Liver (tissue), 3 donors: ENCODE data around the gene ATP5MC3.
"Not testable (repeated sequence)": the region's sequence is repeated elsewhere in the genome, so short reads cannot be mapped to it uniquely, and the experiment has no call there.

Experiments used
- EGR1 ChIP-seq, 2 donors: IDR thresholded peaks; 2 replicates each; pipeline ENCODE4 v1.6.1; 2016 to 2018; ENCODE audit warnings: antibody characterized with exemption in 2 of 2, low read depth in 2 of 2
- RXRA ChIP-seq, 2 donors: IDR thresholded peaks; 2 replicates each; pipeline ENCODE4 v1.6.1; 2017 to 2018; ENCODE audit warnings: antibody characterized with exemption in 2 of 2, mild to moderate bottlenecking in 1 of 2
- SP1 ChIP-seq: IDR thresholded peaks from 2 replicates; pipeline ENCODE4 v1.6.1; 2018; ENCODE audit warnings: antibody characterized with exemption, mild to moderate bottlenecking
- TAF1 ChIP-seq: conservative IDR thresholded peaks from 2 replicates; pipeline ENCODE4 v1.6.1; 2016; ENCODE audit warnings: antibody characterized with exemption, mild to moderate bottlenecking
- TF ChIP-seq, protein P1 (sequence below): fragments of 150-350 bp; IDR thresholded peaks from 2 replicates; pipeline ENCODE4 v1.5.1; 2017; ENCODE audit warnings: improper control_type of control experiment, low read depth, low read length; ENCODE audit not compliant: missing input control
- TF ChIP-seq, protein P2 (sequence below): IDR thresholded peaks from 2 replicates; pipeline ENCODE4 v1.6.1; 2016; ENCODE audit warnings: antibody characterized with exemption, mild to moderate bottlenecking
- TF ChIP-seq, protein P3 (sequence below): IDR thresholded peaks from 2 replicates; pipeline ENCODE4 v1.6.1; 2016; ENCODE audit warnings: antibody characterized with exemption
- donor health status: healthy.
- donor health status: healthy.

DNA sequence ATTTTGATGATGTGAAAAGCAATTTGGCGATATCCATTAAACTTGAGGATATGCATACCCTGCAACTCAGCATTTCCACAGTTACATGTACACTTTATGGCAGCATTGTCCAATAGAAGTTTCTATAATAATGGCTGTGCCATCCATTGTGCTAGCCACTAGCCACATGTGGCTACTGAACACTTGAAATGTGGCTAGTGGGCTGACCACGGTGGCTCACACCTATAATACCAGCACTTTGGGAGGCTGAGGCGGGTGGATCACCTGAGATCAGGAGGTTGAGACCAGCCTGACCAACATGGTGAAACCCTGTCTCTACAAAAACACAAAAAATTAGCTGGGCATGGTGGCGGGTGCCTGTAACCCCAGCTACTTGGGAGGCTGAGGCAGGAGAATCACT is 47.1 kb upstream of the ATP5MC3 start:
- not testable (repeated sequence) for TF ChIP-seq TAF1; RXRA (IDR thresholded peaks at IDR 0.05); EGR1 (IDR thresholded peaks at IDR 0.05; ENCODE audit: low read depth in 2 of 2); SP1
- TF ChIP-seq, protein P1, sequence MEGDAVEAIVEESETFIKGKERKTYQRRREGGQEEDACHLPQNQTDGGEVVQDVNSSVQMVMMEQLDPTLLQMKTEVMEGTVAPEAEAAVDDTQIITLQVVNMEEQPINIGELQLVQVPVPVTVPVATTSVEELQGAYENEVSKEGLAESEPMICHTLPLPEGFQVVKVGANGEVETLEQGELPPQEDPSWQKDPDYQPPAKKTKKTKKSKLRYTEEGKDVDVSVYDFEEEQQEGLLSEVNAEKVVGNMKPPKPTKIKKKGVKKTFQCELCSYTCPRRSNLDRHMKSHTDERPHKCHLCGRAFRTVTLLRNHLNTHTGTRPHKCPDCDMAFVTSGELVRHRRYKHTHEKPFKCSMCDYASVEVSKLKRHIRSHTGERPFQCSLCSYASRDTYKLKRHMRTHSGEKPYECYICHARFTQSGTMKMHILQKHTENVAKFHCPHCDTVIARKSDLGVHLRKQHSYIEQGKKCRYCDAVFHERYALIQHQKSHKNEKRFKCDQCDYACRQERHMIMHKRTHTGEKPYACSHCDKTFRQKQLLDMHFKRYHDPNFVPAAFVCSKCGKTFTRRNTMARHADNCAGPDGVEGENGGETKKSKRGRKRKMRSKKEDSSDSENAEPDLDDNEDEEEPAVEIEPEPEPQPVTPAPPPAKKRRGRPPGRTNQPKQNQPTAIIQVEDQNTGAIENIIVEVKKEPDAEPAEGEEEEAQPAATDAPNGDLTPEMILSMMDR: not testable (repeated sequence)
- TF ChIP-seq, protein P2, sequence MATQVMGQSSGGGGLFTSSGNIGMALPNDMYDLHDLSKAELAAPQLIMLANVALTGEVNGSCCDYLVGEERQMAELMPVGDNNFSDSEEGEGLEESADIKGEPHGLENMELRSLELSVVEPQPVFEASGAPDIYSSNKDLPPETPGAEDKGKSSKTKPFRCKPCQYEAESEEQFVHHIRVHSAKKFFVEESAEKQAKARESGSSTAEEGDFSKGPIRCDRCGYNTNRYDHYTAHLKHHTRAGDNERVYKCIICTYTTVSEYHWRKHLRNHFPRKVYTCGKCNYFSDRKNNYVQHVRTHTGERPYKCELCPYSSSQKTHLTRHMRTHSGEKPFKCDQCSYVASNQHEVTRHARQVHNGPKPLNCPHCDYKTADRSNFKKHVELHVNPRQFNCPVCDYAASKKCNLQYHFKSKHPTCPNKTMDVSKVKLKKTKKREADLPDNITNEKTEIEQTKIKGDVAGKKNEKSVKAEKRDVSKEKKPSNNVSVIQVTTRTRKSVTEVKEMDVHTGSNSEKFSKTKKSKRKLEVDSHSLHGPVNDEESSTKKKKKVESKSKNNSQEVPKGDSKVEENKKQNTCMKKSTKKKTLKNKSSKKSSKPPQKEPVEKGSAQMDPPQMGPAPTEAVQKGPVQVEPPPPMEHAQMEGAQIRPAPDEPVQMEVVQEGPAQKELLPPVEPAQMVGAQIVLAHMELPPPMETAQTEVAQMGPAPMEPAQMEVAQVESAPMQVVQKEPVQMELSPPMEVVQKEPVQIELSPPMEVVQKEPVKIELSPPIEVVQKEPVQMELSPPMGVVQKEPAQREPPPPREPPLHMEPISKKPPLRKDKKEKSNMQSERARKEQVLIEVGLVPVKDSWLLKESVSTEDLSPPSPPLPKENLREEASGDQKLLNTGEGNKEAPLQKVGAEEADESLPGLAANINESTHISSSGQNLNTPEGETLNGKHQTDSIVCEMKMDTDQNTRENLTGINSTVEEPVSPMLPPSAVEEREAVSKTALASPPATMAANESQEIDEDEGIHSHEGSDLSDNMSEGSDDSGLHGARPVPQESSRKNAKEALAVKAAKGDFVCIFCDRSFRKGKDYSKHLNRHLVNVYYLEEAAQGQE: not testable (repeated sequence)
- TF ChIP-seq, protein P3, sequence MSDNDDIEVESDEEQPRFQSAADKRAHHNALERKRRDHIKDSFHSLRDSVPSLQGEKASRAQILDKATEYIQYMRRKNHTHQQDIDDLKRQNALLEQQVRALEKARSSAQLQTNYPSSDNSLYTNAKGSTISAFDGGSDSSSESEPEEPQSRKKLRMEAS: not testable (repeated sequence)
